A549 (cell line): ENCODE measurements around the gene MFAP1. TPM values are rescaled to one million over a fixed set of nuclear protein-coding genes. Genes with fewer than 3 reads are reported as not detected.

Experiments
- ATAC-seq, 2 experiments: fragments of 200-7000 bp in 1 of 2; fragments of >200 bp in 1 of 2; cut with Nextera tagmentation in 1 of 2; cut with Tn5 transposase in 1 of 2; 3 replicates each; pipeline versions ENCODE4 v1.8.0 to v1.9.1; 2018 to 2020; ENCODE audit warnings: mild to moderate bottlenecking in 1 of 2, moderate library complexity in 1 of 2
- CTCF ChIA-PET: fragments of 300-600 bp; sonication (Branson Sonifier 250); formaldehyde crosslinking; extraction: SDS; loops from one replicate; lab custom pipeline; 2021; ENCODE audit warnings: antibody characterized with exemption, inconsistent platforms; lab: Yijun Ruan, JAX
- POLR2A ChIA-PET: fragments of 350-600 bp; formaldehyde crosslinking; extraction: SDS; loops from one replicate; lab custom pipeline; 2021; ENCODE audit warnings: antibody characterized with exemption, inconsistent platforms; lab: Yijun Ruan, JAX
- DNase-seq, 2 experiments: peaks; one replicate each; pipeline versions ENCODE4 v3.0.0 to v3.0.0-alpha.2; 2011 to 2016; ENCODE audit warnings: low read depth in 1 of 2, low spot score in 1 of 2
- FAIRE-seq: peaks from 2 replicates; lab custom pipeline; 2011; peaks lifted over from hg19 to GRCh38; lab: Jason Lieb, UNC
- H3K27ac ChIP-seq, 2 experiments: fragments of >200 bp; sonication (Bioruptor Twin); formaldehyde crosslinking; 3 replicates each; pipeline ENCODE4 v1.5.1; 2016 to 2017
- H3K4me1 ChIP-seq: fragments of >200 bp; sonication (Bioruptor Twin); formaldehyde crosslinking; 3 replicates; pipeline ENCODE4 v1.6.1; 2016
- H3K4me2 ChIP-seq: fragments of >200 bp; sonication (Bioruptor Twin); formaldehyde crosslinking; 3 replicates; pipeline ENCODE4 v1.6.1; 2016
- H3K4me3 ChIP-seq: fragments of >200 bp; sonication (Bioruptor Twin); formaldehyde crosslinking; 3 replicates; pipeline ENCODE4 v1.5.1; 2016
- H3K9me3 ChIP-seq: fragments of >200 bp; sonication (Bioruptor Twin); formaldehyde crosslinking; 3 replicates; pipeline ENCODE4 v1.6.1; 2016
- ATOH8 ChIP-seq: fragments of 250-450 bp; sonication (Bioruptor Pico); IDR thresholded peaks from 2 replicates; pipeline ENCODE4 v1.5.0; 2020; ENCODE audit warnings: low read depth, mild to moderate bottlenecking, moderate library complexity
- BCL3 ChIP-seq: fragments of >200 bp; sonication (Bioruptor Twin); formaldehyde crosslinking; IDR thresholded peaks from 3 replicates; pipeline ENCODE4 v1.6.1; 2016
- BHLHE40 ChIP-seq: IDR thresholded peaks from 2 replicates; pipeline ENCODE4 v1.6.1; 2012; ENCODE audit warnings: low read depth, low read length, inconsistent platforms
- CBX2 ChIP-seq: fragments of 200-600 bp; sonication (generic); IDR thresholded peaks from 2 replicates; pipeline ENCODE4 v1.6.1; 2016; ENCODE audit warnings: low read depth, mild to moderate bottlenecking, borderline replicate concordance
- CHD2 ChIP-seq: fragments of 150-350 bp; IDR thresholded peaks from 2 replicates; pipeline ENCODE4 v1.6.1; 2014; ENCODE audit warnings: low read length; ENCODE audit not compliant: partially characterized antibody
- CHD4 ChIP-seq: fragments of 200-600 bp; sonication (generic); IDR thresholded peaks from 2 replicates; pipeline ENCODE4 v1.6.1; 2016; ENCODE audit warnings: antibody characterized with exemption, mild to moderate bottlenecking, borderline replicate concordance
- E2F6 ChIP-seq: IDR thresholded peaks from 2 replicates; pipeline ENCODE4 v1.6.1; 2012; ENCODE audit warnings: low read depth, borderline replicate concordance
- EHF ChIP-seq: fragments of 250-450 bp; sonication (Bioruptor Pico); IDR thresholded peaks from 2 replicates; pipeline ENCODE4 v1.5.0; 2020; ENCODE audit warnings: mild to moderate bottlenecking
- ELK1 ChIP-seq: fragments of 150-350 bp; IDR thresholded peaks from 2 replicates; pipeline ENCODE4 v1.6.1; 2014; ENCODE audit warnings: low read depth, mild to moderate bottlenecking, low read length
- EP300 ChIP-seq, 2 experiments: fragments of >200 bp; sonication (Bioruptor Twin); formaldehyde crosslinking; IDR thresholded peaks; 2 replicates in 1 of 2; 3 replicates in 1 of 2; pipeline ENCODE4 v1.6.1; 2016 to 2017
- ESRRA ChIP-seq: fragments of 150-350 bp; IDR thresholded peaks from 2 replicates; pipeline ENCODE4 v1.6.1; 2014; ENCODE audit warnings: mild to moderate bottlenecking, low read length, borderline replicate concordance
- FOSL2 ChIP-seq, 2 experiments: fragments of 450-650 bp in 1 of 2; fragments of >200 bp in 1 of 2; sonication (Bioruptor Twin) in 1 of 2; formaldehyde crosslinking; IDR thresholded peaks; 2 replicates each; pipeline versions ENCODE4 v1.5.0 to v1.6.1; 2016 to 2020; ENCODE audit warnings: mild to moderate bottlenecking in 1 of 2, moderate library complexity in 1 of 2
- GATA3 ChIP-seq: IDR thresholded peaks from 2 replicates; pipeline ENCODE4 v1.6.1; 2012; ENCODE audit warnings: borderline replicate concordance
- HDAC2 ChIP-seq: fragments of 200-600 bp; sonication (generic); IDR thresholded peaks from 2 replicates; pipeline ENCODE4 v1.6.1; 2016
- HOXB13 ChIP-seq: fragments of 250-450 bp; sonication (Bioruptor Pico); IDR thresholded peaks from 2 replicates; pipeline ENCODE4 v1.5.0; 2020; ENCODE audit warnings: low read depth, mild to moderate bottlenecking, moderate library complexity
- HOXB5 ChIP-seq: fragments of 250-450 bp; sonication (Bioruptor Pico); IDR thresholded peaks from 2 replicates; pipeline ENCODE4 v1.5.0; 2020; ENCODE audit warnings: mild to moderate bottlenecking, moderate library complexity
- JUN ChIP-seq, 2 experiments: fragments of >200 bp; sonication (Bioruptor Twin); formaldehyde crosslinking; IDR thresholded peaks; 2 replicates in 1 of 2; 3 replicates in 1 of 2; pipeline ENCODE4 v1.6.1; 2016 to 2017
- KDM1A ChIP-seq: fragments of 200-600 bp; sonication (generic); IDR thresholded peaks from 2 replicates; pipeline ENCODE4 v1.6.1; 2016; ENCODE audit warnings: low read depth, mild to moderate bottlenecking
- KDM5A ChIP-seq: fragments of 200-600 bp; sonication (generic); IDR thresholded peaks from 2 replicates; pipeline ENCODE4 v1.6.1; 2016; ENCODE audit warnings: antibody characterized with exemption, mild to moderate bottlenecking
- MAX ChIP-seq: IDR thresholded peaks from 2 replicates; pipeline ENCODE4 v1.6.1; 2012
- NPAS2 ChIP-seq: fragments of 250-450 bp; sonication (Bioruptor Pico); IDR thresholded peaks from 2 replicates; pipeline ENCODE4 v1.8.0; 2022; ENCODE audit warnings: mild to moderate bottlenecking, moderate library complexity, borderline replicate concordance
- PHF8 ChIP-seq: fragments of 200-600 bp; sonication (generic); IDR thresholded peaks from 2 replicates; pipeline ENCODE4 v1.6.1; 2016; ENCODE audit warnings: low read depth, mild to moderate bottlenecking, antibody characterized with exemption, moderate library complexity, borderline replicate concordance
- POLR2A ChIP-seq: IDR thresholded peaks from 2 replicates; pipeline ENCODE4 v1.6.1; 2012; ENCODE audit warnings: mild to moderate bottlenecking, low read length
- RAD21 ChIP-seq, 2 experiments: fragments of >200 bp in 1 of 2; sonication (Bioruptor Twin) in 1 of 2; formaldehyde crosslinking in 1 of 2; IDR thresholded peaks in 1 of 2; conservative IDR thresholded peaks in 1 of 2; 2 replicates in 1 of 2; 3 replicates in 1 of 2; pipeline ENCODE4 v1.6.1; 2012 to 2018; ENCODE audit warnings: inconsistent platforms in 1 of 2
- RARB ChIP-seq: fragments of 250-450 bp; sonication (Bioruptor Pico); IDR thresholded peaks from 2 replicates; pipeline ENCODE4 v1.8.0; 2021; ENCODE audit warnings: mild to moderate bottlenecking, moderate library complexity
- RNF2 ChIP-seq: fragments of 200-600 bp; sonication (generic); IDR thresholded peaks from 2 replicates; pipeline ENCODE4 v1.6.1; 2016; ENCODE audit warnings: low read depth, mild to moderate bottlenecking, antibody characterized with exemption, moderate library complexity, borderline replicate concordance
- TFCP2L1 ChIP-seq: fragments of 250-450 bp; sonication (Bioruptor Pico); IDR thresholded peaks from 2 replicates; pipeline ENCODE4 v1.5.0; 2021; ENCODE audit warnings: mild to moderate bottlenecking
- TP53 ChIP-seq: fragments of 250-450 bp; sonication (Bioruptor Pico); IDR thresholded peaks from 2 replicates; pipeline ENCODE4 v1.5.0; 2021; ENCODE audit warnings: mild to moderate bottlenecking, moderate library complexity
- ZC3H11A ChIP-seq: fragments of 450-650 bp; IDR thresholded peaks from 2 replicates; pipeline ENCODE4 v1.6.1; 2014; ENCODE audit warnings: antibody characterized with exemption, mild to moderate bottlenecking
- ZNF302 ChIP-seq: fragments of 250-450 bp; sonication (Bioruptor Pico); IDR thresholded peaks from 2 replicates; pipeline ENCODE4 v1.9.0; 2021; ENCODE audit warnings: inconsistent platforms, mild to moderate bottlenecking, moderate library complexity
- ZSCAN20 ChIP-seq: fragments of 250-450 bp; sonication (Bioruptor Pico); IDR thresholded peaks from 2 replicates; pipeline ENCODE4 v1.8.0; 2022; ENCODE audit warnings: mild to moderate bottlenecking, moderate library complexity
- WGBS: methylation state at CpG from one replicate; pipeline ENCODE4 v1.1.6; 2017; ENCODE audit errors: missing lambda C conversion rate; 5-methylcytosine and 5-hydroxymethylcytosine counted together
- polyA plus RNA-seq, 4 experiments: library from polyadenylated mRNA; depleted of rRNA in 3 of 4; stranded (reverse); fragments of >200 nt; fragmentation: RNase III in 1 of 4; extraction: RNeasy Plus Mini Kit Qiagen cat#74134 plus additional on column Dnase treatment in 1 of 4; gene quantifications; 2 replicates in 3 of 4; 3 replicates in 1 of 4; pipeline ENCODE4 v1.2.3, GENCODE V29; 2011 to 2017

MFAP1 gene
- polyA plus RNA-seq, 2 of the 4 experiments (the other 2 are of a cell fraction) = 31.7 to 40.3 TPM

- peak overlapping the region; percentile 56 for H3K4me3 ChIP-seq
- H3K9me3 ChIP-seq = no peaks in the 10 kb centered on the region
- H3K27ac ChIP-seq = peak overlapping the region in 1 of 2 experiments; percentile 86; a peak in 4 of 6 replicates
- CTCF ChIA-PET = no interaction called here
- WGBS = 36% methylated on average over 6 of the region's 6 CpGs
- FAIRE-seq (no peak), DNase-seq (no peak), ATAC-seq (no peak)
- TF ChIP-seq POLR2A (no peak), RARB (no peak), E2F6 (no peak), TFCP2L1 (no peak)
- H3K4me1 ChIP-seq = peaks cover 18% of the 10 kb centered on the region; the same call in 2 of the 3 replicates
- POLR2A ChIA-PET = no interaction called here
- peak overlapping the region; percentile 95 for H3K4me2 ChIP-seq
Measured at GRCh38 chr15:43828061-43828657, 3.7 kb upstream of the MFAP1 start.

- DNase-seq = peak; percentile 64 to 92
- no peak for TF ChIP-seq RNF2
- no peak for TF ChIP-seq BCL3
- TF ChIP-seq ZC3H11A = no peak
- TF ChIP-seq EHF (CRISPR knock-in tag) = no peak
- TF ChIP-seq RARB = no peak
- peak; percentile 46; the same call in 1 of the 2 replicates for TF ChIP-seq CHD4
- 0 out of 2 replicates have a peak, but pooled peaks have one; percentile 30 for TF ChIP-seq ATOH8 (CRISPR knock-in tag)
- no peak for TF ChIP-seq NPAS2
- no peak for TF ChIP-seq CHD2
- no peak for TF ChIP-seq ELK1
- no peak for TF ChIP-seq EP300 (IDR thresholded peaks at IDR 0.05)
- no peak for TF ChIP-seq KDM5A
- TF ChIP-seq RAD21 (conservative IDR thresholded peaks at IDR 0.05 in 1 of 2, IDR thresholded peaks at IDR 0.05 in 1 of 2) = no peak
- no peak for TF ChIP-seq CBX2
- TF ChIP-seq ZNF302 (CRISPR knock-in tag) = 0 out of 2 replicates have a peak, but pooled peaks have one; percentile 14
- no peak for TF ChIP-seq HDAC2
- TF ChIP-seq PHF8 = peak; percentile 43; the same call in 1 of the 2 replicates
- no peak for TF ChIP-seq ZSCAN20 (CRISPR knock-in tag)
- TF ChIP-seq GATA3 = no peak
- TF ChIP-seq BHLHE40 = no peak
- no peak for TF ChIP-seq KDM1A
- no peak for TF ChIP-seq FOSL2 (IDR thresholded peaks at IDR 0.05)
- TF ChIP-seq FOSL2 (CRISPR knock-in tag; IDR thresholded peaks at IDR 0.05) = no peak
- peak in 1 of 2 experiments; percentile 52; a peak in 1 of 5 replicates for TF ChIP-seq JUN (IDR thresholded peaks at IDR 0.05)
- TF ChIP-seq HOXB13 (CRISPR knock-in tag) = peak; percentile 69
- peak; percentile 74; the same call in 1 of the 2 replicates for TF ChIP-seq HOXB5 (CRISPR knock-in tag)
- TF ChIP-seq E2F6 = peak; percentile 93
- TF ChIP-seq TP53 (CRISPR knock-in tag) = no peak
- peak; percentile 74 for TF ChIP-seq MAX
- no peak for TF ChIP-seq ESRRA
Measured at GRCh38 chr15:43826508-43827341, 2.2 kb upstream of the MFAP1 start, which contains the start of gene WDR76. Gene WDR76, plus strand, starts transcription at chr15:43827002. Its CDS starts 31 bp downstream, at chr15:43827033.

More at GRCh38 chr15:43826508-43827341, 2.2 kb upstream of the MFAP1 start, which contains the start of gene WDR76:
- ChIA-PET CTCF (no interaction called here), POLR2A (no interaction called here)
- no peaks in the 10 kb centered on the region for H3K9me3 ChIP-seq
- 11% methylated on average over 10 of the region's 48 CpGs for WGBS
- ATAC-seq (peak; percentile 90), FAIRE-seq (no peak)
- H3K4me3 ChIP-seq = peak within 1 kb of the TSS; percentile 56
- peaks cover 18% of the 10 kb centered on the region; the same call in 2 of the 3 replicates for H3K4me1 ChIP-seq
- peak within 1 kb of the TSS; percentile 95 for H3K4me2 ChIP-seq
- H3K27ac ChIP-seq = peak within 1 kb of the TSS; percentile 77 to 86
